ENCODE measurements around the gene STT3A. TPM values are rescaled to one million over a fixed set of nuclear protein-coding genes. Genes with fewer than 3 reads are reported as not detected.
A peak's percentile ranks its signal among the peaks of the same experiment; 100 is the strongest.
"Not testable (repeated sequence)": the region's sequence is repeated elsewhere in the genome, so short reads cannot be mapped to it uniquely, and the experiment has no call there.

Gene STT3A
- total RNA-seq (2014; rRNA removed; shearing (Covaris generic)), result 160 and 169 TPM in 2 replicates

GRCh38 chr11:125592305-125593113, at the start of gene STT3A:
Gene STT3A, plus strand, starts transcription at chr11:125592852. Its CDS starts 3,064 bp downstream, at chr11:125595916.
- DNase-seq (ENCODE audit: low read depth), result peak; percentile 100

DNA sequence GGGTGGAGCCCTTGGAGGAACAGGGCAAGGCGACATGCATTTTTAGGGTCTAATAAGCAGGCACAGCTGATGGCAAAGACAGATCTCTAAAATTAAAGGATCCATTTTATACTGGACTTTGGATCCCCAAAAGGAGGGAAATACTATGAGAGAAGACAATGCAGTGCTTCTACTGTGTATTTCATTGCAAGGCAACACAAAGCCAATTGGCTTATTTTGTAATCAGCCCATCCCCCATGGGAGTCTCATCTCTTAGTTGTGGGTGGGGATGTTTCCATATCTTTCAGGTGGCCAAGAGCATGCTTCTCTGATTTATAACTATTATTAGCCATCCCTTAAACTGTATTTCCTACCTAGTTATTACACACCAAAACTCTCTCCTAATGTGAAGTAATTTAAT, 41.9 kb upstream of the STT3A start:
- DNase-seq (ENCODE audit: low read depth), result no peak

GRCh38 chr11:125551835-125552342, 40.8 kb upstream of the STT3A start:
- DNase-seq (ENCODE audit: low read depth), result no peak

DNA sequence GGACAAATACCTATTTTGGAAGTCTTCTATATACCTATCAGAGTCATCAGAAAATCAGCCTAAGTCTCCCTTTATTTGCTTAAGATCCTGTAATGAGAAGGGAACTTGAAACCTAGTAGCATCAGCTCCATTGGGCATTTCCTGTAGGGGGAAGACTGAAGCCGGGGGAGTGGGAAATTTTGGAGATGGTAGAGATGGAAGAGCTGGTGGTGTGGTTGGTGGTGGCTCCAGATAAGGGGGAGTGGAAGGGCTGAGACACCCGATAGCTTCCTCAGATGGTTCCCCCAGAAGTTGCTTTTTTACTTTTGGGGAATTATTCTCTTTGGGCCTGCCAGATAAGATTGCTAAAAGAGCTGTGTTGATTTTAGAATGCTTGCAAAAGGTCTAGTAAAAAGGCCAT, 39.7 kb upstream of the STT3A start:
- no peak for DNase-seq (ENCODE audit: low read depth)

DNA sequence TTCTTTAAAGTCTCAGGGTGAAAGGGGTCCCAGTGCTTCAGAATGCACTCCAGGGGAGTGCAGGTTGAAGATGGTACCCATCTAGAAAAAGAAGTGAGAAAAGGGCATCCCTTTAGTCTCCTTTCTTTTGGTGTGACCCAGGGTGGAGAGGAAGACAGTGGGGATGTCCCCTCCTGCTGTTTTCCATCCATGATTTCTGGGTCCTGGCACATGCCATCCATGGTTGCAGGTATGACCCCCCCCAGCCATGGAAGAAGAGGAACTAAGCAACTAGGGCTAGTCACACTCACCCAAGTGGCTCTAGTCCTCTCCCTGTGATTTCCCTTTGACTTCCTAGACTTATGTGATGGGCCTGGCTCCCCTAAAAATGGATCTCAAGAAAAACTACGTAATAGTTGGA, 39.3 kb upstream of the STT3A start:
- no peak for DNase-seq (ENCODE audit: low read depth)

- DNase-seq (ENCODE audit: low read depth), result no peak
These were observed 38.6 kb upstream of the STT3A start for GRCh38 chr11:125554038-125554437.

DNA sequence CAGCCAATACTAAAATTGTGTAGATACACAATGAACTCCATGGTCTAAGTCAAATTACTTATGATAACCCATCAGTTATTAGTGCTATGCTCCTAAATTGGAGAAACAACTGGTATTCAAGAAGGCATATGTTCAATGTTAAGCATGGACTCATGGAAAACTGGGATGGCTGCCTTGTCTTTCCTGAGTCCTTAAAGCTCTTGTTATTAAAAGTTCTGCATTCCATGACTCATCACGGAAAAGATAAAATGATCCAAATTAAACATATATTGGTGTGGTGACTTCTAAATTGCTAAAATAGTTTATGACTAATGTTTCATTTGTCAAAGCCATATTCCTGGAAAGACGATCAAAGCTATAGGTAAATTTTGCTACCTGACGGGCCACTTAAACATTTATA, 32.8 kb upstream of the STT3A start:
- no peak for DNase-seq (ENCODE audit: low read depth)

GRCh38 chr11:125561924-125562323, 30.7 kb upstream of the STT3A start:
- no peak for DNase-seq (ENCODE audit: low read depth)

- no peak for DNase-seq (ENCODE audit: low read depth)
These were observed 30.2 kb upstream of the STT3A start for GRCh38 chr11:125562430-125562829.

DNA sequence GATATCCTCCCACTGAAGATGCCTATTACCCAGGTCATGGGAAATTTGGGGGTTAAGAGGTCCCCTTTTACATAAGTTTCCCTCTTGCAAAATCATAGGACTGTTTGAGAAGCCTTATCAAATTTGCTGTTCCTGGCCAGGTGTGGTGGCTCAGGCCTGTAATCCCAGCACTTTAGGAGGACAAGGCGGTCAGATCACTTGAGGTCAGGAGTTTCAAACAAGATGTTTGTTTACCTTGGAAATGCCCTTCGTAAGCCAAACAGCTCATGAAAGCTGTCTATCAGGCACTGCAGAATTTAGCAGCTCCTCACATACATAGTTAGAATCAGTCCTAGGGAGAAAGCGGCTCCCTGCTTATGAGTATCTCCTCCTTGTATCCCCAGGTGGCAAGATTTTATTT, 28.3 kb upstream of the STT3A start:
- DNase-seq (ENCODE audit: low read depth), result no peak

GRCh38 chr11:125566235-125566634, 26.4 kb upstream of the STT3A start:
- no peak for DNase-seq (ENCODE audit: low read depth)

DNA sequence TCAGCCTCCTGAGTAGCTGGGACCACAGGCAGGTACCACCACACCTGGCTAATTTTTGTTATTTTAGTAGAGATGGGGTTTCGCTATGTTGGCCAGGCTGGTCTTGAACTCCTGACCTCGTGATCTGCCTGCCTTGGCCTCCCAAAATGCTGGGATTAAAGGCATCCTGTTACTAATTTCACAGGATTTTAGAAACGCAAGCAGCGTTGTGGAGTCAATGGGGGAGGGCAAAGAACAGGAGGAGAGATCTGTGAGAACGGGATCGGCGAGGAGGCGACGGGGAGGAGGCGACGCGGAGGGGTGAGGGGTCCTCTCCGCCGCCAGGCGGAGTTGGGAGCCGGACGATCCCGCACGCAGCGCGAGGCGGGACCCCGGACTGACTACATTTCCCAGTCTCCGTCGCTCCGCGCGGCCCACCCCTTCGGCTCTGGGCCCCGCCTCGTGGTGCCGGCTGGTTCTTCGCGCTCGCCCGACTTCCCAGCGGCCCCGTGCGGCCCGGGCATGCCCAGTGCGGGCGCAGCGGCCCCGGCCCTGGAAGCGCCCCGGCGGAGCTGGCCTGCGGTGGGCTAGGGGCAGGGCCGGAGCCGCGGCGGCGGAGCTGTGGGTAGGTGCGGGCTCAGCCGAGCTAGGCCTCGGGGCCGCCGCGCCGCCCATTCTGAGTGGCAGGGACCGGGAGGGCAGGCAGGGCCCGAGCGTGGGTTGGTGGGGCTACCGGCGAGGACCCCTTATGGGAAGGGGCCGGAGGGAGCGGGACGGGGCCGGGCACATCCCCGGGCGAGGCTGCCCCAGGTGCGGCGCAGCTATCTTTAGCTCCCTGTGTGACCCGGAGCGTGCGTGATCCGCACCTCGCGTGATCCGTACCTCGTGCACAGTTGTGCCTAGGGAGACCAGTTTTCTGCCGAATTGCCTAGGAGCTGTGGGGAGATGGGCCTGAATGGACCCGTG, 23.4 kb upstream of the STT3A start, which contains the start of gene EI24:
TSS of gene EI24 (plus strand) at position 508 of the 945 bp plus-strand sequence. CDS start 3,051 bp downstream, outside the sequence.
- DNase-seq (ENCODE audit: low read depth), result peak; percentile 96

DNA sequence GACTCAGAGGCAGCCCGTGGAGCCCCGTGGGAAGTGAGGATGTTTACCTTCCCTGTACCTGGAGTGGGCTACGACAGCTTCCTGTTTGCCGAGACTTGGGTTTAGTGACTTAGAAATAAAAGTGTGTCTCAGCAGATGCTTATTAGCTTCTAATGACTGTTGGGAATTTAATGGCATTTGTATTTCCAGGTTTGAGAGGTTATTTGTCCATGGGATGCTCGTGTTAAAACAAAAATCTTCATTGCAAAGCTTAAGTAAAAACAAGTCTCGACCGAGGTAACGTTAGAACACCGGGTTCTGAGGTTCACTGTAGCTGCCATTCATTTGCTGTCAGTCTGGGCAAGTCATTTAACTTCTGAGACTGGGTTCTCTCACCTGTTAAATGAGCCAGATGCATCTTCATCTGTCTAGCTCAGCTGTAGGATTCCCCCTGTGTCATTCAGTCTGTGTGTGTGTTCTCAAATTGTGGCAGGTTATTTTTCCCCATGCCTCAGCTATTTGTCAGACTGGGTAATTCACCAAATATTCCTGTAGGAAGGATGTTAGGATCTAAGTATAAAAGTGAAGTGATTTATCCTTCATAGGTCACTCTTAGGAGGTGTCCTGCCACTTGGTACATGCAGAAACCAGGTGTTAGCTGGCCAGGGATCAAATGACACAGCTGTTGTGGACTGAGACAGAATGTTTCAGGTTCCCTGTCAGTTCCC, 22.6 kb upstream of the STT3A start:
- DNase-seq (ENCODE audit: low read depth), result no peak

DNA sequence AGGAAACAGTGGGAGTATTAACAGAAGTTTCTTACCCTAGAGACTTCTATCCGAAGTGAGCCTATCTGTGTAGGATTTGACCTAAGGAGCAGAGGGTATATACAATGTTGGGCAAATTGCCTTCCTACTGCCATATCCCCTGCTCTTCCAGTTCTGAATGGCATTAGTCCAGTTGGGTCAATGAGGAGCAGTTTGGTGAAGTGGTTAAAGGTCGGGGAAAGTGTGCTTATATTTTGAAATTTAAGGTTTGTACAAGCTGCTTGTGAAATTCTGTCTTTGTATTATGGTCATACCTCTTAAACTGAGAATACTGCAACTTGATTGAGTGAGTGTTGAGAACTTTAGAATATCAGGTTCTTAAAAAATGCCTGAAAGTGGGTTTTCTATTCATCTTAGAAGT, 21.7 kb upstream of the STT3A start:
- no peak for DNase-seq (ENCODE audit: low read depth)

DNA sequence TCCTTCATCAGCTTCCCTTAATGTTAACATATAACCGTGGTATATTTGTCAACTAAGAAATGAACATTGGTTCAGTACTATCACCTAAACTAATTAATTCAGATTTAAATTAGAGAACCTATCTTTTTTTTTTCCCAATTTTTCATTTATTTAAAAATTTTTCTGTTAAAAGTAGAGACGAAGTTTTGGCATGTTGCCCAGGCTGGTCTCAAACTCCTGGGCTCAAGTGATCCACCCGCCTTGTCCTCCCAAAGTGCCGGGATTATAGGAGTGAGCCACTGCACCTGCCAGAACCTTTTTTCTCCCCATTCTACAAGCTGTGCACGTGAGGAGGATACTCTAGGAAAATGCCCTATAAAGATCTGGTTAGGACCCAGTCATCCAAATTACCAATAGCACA, 19.7 kb upstream of the STT3A start:
- DNase-seq (ENCODE audit: low read depth), result no peak

DNA sequence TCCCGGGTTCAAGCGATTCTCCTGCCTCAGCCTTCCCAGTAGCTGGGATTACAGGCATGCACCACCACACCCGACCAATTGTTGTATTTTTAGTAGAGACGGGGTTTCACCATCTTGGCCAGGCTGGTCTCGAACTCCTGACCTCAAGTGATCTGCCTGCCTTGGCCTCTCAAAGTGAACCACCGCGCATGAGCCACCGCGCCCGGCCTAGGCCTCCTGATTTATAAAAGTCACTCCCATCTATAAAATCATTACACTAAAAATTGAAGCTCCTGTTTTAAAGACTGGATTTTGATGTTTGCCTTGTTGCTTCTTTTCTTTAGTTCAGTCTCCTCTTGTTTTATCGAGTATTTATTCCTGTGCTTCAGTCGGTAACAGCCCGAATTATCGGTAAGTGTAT, 15.5 kb upstream of the STT3A start:
- DNase-seq (ENCODE audit: low read depth), result not testable (repeated sequence)

DNA sequence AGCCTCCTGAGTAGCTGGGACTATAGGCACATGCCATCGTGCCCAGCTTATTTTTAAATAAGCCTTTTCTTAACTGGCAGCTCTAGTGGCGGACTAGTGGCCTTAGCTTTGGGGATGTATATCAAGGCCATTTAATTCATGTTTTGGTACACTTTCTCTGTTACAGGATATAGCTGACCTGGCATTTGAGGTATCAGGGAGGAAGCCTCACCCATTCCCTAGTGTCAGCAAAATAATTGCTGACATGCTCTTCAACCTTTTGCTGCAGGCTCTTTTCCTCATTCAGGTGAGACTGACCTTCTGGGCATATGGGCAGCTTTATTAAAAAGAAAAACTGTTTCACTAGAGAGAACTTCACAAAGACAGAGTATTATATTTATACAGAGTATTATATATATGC, 13.9 kb upstream of the STT3A start:
- no peak for DNase-seq (ENCODE audit: low read depth)

- no peak for DNase-seq (ENCODE audit: low read depth)
These were observed 12.8 kb upstream of the STT3A start for GRCh38 chr11:125579811-125580210.

DNA sequence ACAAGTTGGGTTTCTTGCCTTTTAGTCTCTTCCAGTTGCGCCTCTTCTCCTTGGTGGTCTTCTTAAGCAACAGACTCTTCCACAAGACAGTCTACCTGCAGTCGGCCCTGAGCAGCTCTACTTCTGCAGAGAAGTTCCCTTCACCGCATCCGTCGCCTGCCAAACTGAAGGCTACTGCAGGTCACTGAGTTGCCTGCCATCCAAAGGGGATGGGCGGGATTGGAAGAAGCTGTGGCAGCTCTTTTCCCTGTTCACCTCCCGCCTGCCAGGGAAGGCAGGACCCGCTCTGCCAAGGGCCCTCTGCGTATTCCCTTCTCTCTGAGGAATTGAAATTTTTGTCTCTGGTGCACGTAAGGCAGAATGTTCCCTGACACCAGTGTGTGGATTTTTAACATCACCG, 9.2 kb upstream of the STT3A start:
- no peak for DNase-seq (ENCODE audit: low read depth)

- no peak for DNase-seq (ENCODE audit: low read depth)
These were observed 7.2 kb upstream of the STT3A start for GRCh38 chr11:125585487-125585886.

DNA sequence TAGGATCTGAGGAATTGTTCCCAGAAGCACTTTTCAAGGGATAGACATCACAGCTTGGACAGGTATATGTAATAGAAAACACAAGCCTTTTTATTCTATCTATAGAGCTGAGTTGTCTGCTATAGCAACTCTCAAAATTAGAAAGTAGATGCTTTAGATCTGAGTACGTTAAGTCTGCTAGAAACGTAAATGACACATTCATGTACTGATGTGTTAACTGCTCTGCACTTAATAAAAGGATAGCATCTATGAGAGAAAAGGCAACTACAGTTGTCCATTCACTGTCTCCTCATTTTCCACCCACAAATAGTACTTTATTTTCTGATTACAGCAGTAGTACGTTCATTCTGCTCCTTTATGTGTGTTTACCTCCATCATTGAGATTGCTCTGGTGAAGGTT, 6.0 kb upstream of the STT3A start:
- no peak for DNase-seq (ENCODE audit: low read depth)

DNA sequence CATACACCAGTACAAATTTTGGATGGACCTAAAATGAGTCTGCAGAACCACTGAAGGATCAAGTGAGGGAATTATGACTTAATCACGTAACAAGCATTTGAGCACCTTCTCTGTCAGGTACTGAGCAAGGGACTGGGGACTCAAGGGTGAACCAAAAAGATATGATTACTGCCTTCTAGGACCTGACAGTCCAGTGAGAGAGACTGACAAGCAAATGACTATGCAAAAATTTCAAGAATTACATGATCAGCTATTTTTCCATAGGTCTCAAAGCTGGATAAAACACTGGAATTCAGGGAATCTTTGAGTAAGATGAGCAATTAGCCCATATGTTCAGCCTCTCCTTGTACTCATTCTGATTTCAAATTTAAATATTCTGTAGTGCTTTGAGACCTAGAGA, 5.2 kb upstream of the STT3A start:
- DNase-seq (ENCODE audit: low read depth), result no peak
